Activated CD4-positive, alpha-beta memory T cell treated with anti-CD3 and anti-CD28 coated beads, Interleukin-2, amount 10 ng/mL, durations not matched to agents 7 days and 5 days (primary cell): ENCODE measurements around the gene LRRC56. TPM values are rescaled to one million over a fixed set of nuclear protein-coding genes. Genes with fewer than 3 reads are reported as not detected.
"Not testable (repeated sequence)": the region's sequence is repeated elsewhere in the genome, so short reads cannot be mapped to it uniquely, and the experiment has no call there.

Experiments used
- CTCF ChIA-PET: fragments of 350-600 bp; sonication (Branson Sonifier 250); formaldehyde crosslinking; loops from one replicate; lab custom pipeline; 2021; ENCODE audit warnings: antibody characterized with exemption, inconsistent platforms; lab: Charles Lee
- POLR2A ChIA-PET: fragments of 350-600 bp; sonication (Branson Sonifier 250); formaldehyde crosslinking; loops from one replicate; lab custom pipeline; 2021; ENCODE audit warnings: antibody characterized with exemption; lab: Charles Lee
- DNase-seq: peaks from one replicate; pipeline ENCODE4 v3.0.0-alpha.2; 2020
- H3K27ac Mint-ChIP-seq: one replicate; pipeline ENCODE4 v1.8.0; 2021; ENCODE audit warnings: mild to moderate bottlenecking, mixed read lengths
- H3K27me3 Mint-ChIP-seq: one replicate; pipeline ENCODE4 v1.8.0; 2021; ENCODE audit warnings: mixed read lengths
- H3K36me3 Mint-ChIP-seq: one replicate; pipeline ENCODE4 v1.8.0; 2021; ENCODE audit warnings: low read depth, mixed read lengths
- H3K4me1 Mint-ChIP-seq: one replicate; pipeline ENCODE4 v1.8.0; 2021; ENCODE audit warnings: mixed read lengths
- H3K4me3 Mint-ChIP-seq: one replicate; pipeline ENCODE4 v1.8.0; 2021; ENCODE audit warnings: mild to moderate bottlenecking, mixed read lengths
- H3K9me3 Mint-ChIP-seq: one replicate; pipeline ENCODE4 v1.8.0; 2021; ENCODE audit warnings: mixed read lengths
- total RNA-seq, 2 experiments: library from RNA; stranded (reverse); gene quantifications; one replicate each; pipeline ENCODE4 v1.2.3, GENCODE V29; 2021

Gene LRRC56
- total RNA-seq, 2 experiments from 2014 or later, result 2.2 to 2.5 TPM

DNA sequence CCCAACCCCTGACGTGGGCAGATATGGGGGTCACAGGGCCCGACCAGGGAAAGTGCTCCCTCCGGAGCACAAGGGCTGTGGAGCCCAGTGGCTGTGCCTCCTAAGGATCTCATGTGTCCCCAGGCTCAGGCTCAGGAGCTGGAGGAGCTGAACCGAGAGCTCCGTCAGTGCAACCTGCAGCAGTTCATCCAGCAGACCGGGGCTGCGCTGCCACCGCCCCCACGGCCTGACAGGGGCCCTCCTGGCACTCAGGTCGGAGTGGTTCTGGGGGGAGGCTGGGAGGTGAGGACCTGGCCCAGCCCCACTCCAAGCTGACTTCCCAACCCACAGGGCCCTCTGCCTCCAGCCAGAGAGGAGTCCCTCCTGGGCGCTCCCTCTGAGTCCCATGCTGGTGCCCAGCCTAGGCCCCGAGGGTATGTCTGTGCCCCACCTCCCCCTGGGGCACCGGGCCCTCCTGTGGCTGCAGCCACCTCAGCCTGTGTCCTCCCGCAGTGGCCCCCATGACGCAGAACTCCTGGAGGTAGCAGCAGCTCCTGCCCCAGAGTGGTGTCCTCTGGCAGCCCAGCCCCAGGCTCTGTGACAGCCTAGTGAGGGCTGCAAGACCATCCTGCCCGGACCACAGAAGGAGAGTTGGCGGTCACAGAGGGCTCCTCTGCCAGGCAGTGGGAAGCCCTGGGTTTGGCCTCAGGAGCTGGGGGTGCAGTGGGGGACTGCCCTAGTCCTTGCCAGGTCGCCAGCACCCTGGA lies 25.9 kb downstream of the LRRC56 start:
- peaks cover 3% of the 10 kb centered on the region for H3K27me3 Mint-ChIP-seq
- no peak overlapping the region for H3K27ac Mint-ChIP-seq
- H3K36me3 Mint-ChIP-seq, result peaks cover 13% of the 10 kb centered on the region
- peaks cover 23% of the 10 kb centered on the region for H3K4me1 Mint-ChIP-seq
- POLR2A ChIA-PET, result interaction anchor here (1.2 kb wide), 1 partner anchor 9 kb away, joined by 3 read pairs; no protein-coding TSS in a partner anchor
- no peak for DNase-seq
- H3K9me3 Mint-ChIP-seq, result no peaks in the 10 kb centered on the region
- no peak overlapping the region for H3K4me3 Mint-ChIP-seq
- CTCF ChIA-PET, result interaction anchor here (3.1 kb wide), 1 partner anchor 8 kb away, joined by 17 read pairs; no protein-coding TSS in a partner anchor

- H3K27me3 Mint-ChIP-seq, result peaks cover 3% of the 10 kb centered on the region
- H3K4me1 Mint-ChIP-seq, result peaks cover 23% of the 10 kb centered on the region
- H3K4me3 Mint-ChIP-seq, result no peak overlapping the region
- peaks cover 13% of the 10 kb centered on the region for H3K36me3 Mint-ChIP-seq
- ChIA-PET CTCF (interaction anchor here (3.1 kb wide), 1 partner anchor 9 kb away, joined by 17 read pairs; no protein-coding TSS in a partner anchor), POLR2A (interaction anchor here (0.8 to 1.2 kb wide), 2 partner anchors 9 to 12 kb away, joined by 3 read pairs; partner anchors contain the start of gene PHRF1)
- no peak overlapping the region for H3K27ac Mint-ChIP-seq
- no peak for DNase-seq
- no peaks in the 10 kb centered on the region for H3K9me3 Mint-ChIP-seq
Observed at GRCh38 chr11:563812-564578, 26.7 kb downstream of the LRRC56 start.

DNA sequence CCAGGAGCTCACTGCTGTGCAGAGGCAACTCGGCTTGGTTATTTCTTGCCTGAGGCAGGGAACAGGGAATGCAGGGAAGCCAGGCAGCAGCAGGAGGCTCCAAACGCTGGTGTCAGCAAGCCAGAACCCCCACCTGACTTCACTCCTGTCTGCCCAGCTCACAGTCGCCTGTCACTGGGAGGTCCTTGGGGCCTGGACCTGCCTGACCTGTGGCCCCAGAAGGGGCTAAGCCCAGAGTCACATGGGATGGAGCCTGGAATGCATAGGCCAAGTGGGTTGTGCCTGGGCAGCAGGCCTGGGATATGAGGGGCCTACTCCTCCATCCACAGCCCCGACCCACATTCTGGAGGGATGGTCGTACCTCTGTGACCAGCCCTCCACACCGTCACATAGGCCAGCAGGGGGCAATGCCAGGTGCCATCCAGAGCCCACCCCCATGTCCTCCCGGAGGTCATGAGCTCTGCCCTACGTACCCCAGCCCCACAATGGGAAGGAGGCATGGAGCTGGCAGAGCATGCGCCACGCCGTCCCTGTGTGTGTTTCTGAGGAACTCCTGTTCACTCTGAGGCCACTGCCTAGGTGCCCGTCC lies 28.7 kb downstream of the LRRC56 start:
- H3K4me3 Mint-ChIP-seq, result peak overlapping the region; percentile 81
- POLR2A ChIA-PET, result interaction anchor here (1.6 to 1.8 kb wide), 2 partner anchors 11 to 22 kb away, joined by 4 to 12 read pairs; partner anchors contain the start of gene PHRF1

DNA sequence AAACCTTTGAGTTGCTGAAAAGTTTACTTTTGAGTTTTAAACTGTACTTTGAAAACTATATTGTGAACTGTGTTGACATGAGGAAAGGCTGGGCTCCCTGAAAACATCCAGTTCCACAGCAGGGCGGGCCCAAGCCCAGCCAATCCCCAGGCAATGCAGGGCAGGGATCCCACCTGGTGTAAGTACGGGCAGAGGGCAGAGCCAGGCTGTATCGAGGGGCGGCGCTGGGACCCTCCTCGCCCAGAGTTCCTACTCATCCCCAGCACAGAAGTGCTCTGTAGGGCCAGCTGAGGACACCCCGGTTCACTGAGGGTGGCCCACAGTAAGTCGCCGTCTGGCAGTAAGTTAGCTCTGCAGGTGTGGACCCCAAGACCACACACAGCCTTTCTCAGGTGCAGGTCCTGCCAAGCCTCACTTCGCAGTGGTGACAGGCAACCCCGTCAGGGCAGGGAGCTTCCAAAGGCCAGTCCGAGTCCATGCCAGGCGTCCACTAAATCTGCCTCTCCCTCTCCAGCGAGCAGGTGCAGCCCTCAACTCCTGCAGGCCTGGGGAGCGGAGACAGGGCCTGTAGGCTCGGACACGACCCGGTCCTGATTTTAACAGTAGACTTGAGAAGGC lies 29.8 kb downstream of the LRRC56 start:
- Mint-ChIP-seq H3K27me3 (no peaks in the 10 kb centered on the region), H3K4me1 (peaks cover 15% of the 10 kb centered on the region), H3K9me3 (no peaks in the 10 kb centered on the region), H3K4me3 (peak overlapping the region; percentile 81), H3K27ac (no peak overlapping the region), H3K36me3 (peaks cover 13% of the 10 kb centered on the region)
- POLR2A ChIA-PET, result interaction anchor here (1.8 to 3.3 kb wide), 4 partner anchors 10 to 49 kb away, joined by 4 to 25 read pairs (median 13); partner anchors contain the start of genes IRF7 and PHRF1
- DNase-seq, result no peak
- CTCF ChIA-PET, result no interaction called here

More for the DNA sequence above, 28.7 kb downstream of the LRRC56 start:
- peaks cover 21% of the 10 kb centered on the region for H3K4me1 Mint-ChIP-seq
- H3K27me3 Mint-ChIP-seq, result no peaks in the 10 kb centered on the region
- CTCF ChIA-PET, result interaction anchor here (3.1 kb wide), 1 partner anchor 11 kb away, joined by 17 read pairs; no protein-coding TSS in a partner anchor
- peaks cover 13% of the 10 kb centered on the region for H3K36me3 Mint-ChIP-seq
- no peak for DNase-seq
- H3K27ac Mint-ChIP-seq, result no peak overlapping the region
- no peaks in the 10 kb centered on the region for H3K9me3 Mint-ChIP-seq

GRCh38 chr11:567629-568292 lies 30.4 kb downstream of the LRRC56 start:
- Mint-ChIP-seq H3K27me3 (no peaks in the 10 kb centered on the region), H3K4me1 (peaks cover 15% of the 10 kb centered on the region), H3K4me3 (peak overlapping the region; percentile 81), H3K9me3 (no peaks in the 10 kb centered on the region), H3K27ac (no peak overlapping the region), H3K36me3 (peaks cover 13% of the 10 kb centered on the region)
- no peak for DNase-seq
- CTCF ChIA-PET, result interaction anchor here (0.8 to 1.2 kb wide), 2 partner anchors 10 to 158 kb away, joined by 3 to 4 read pairs; no protein-coding TSS in a partner anchor
- POLR2A ChIA-PET, result interaction anchor here (0.6 to 3.3 kb wide), 9 partner anchors 8 to 275 kb away, joined by 3 to 25 read pairs (median 7); partner anchors contain the start of genes IRF7, LRRC56, PHRF1 and TSPAN4

DNA sequence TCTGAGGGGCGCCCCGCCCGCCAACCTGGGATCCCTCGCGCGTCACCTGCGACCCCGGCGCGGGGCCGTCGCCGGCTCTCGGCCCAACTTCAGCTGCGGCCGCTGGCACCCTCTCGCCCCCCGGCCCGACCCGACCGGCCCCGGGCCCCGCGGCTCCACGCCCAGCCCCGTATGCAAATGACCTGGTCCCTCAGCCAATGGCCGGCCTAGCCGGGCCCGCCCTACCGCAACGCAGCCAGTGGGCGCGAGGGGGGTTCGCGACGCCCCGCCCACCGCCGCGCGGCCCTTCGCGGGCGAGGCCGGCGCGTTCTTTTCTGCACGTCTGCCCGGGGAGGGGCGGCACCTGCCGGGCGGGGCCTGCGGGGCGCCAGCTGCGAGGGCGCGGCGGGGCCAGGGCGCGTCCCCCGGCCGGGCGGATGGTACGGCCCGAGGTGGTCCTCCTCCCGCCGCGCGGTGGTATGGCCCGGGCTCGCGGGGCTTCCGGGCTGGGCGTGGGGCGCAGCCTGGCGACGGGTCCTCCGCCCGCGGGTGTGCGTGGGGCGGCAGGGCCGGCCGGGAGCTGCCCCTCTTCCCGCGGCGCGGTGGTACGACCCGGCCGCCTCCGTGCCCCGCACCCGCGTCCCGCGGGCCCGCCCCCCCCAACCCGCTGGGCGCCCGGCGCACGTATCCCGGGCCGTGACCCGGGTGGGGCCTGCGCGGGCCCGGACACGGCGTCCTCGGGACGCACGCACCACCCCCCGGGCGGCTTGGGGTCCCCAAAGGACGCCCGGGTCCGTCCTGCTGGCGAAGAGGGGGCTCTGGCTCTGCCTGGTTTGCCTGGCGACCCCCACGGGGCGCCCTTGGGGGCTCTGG lies 31.2 kb downstream of the LRRC56 start:
- H3K27me3 Mint-ChIP-seq, result no peaks in the 10 kb centered on the region
- peak overlapping the region; percentile 62 for H3K27ac Mint-ChIP-seq
- H3K9me3 Mint-ChIP-seq, result no peaks in the 10 kb centered on the region
- peak overlapping the region; percentile 77 for H3K4me3 Mint-ChIP-seq
- H3K4me1 Mint-ChIP-seq, result peaks cover 15% of the 10 kb centered on the region
- POLR2A ChIA-PET, result interaction anchor here (0.6 to 3.3 kb wide), 10 partner anchors 9 to 274 kb away, joined by 3 to 25 read pairs (median 5); partner anchors contain the start of genes IRF7, LRRC56, PHRF1 and SIGIRR
- CTCF ChIA-PET, result interaction anchor here (0.6 to 1.6 kb wide), 5 partner anchors 9 to 157 kb away, joined by 3 to 4 read pairs (median 3); no protein-coding TSS in a partner anchor
- peaks cover 11% of the 10 kb centered on the region for H3K36me3 Mint-ChIP-seq
- peak; percentile 96 for DNase-seq

GRCh38 chr11:569158-569885 lies 32.0 kb downstream of the LRRC56 start:
- H3K27me3 Mint-ChIP-seq, result peaks cover 4% of the 10 kb centered on the region
- H3K9me3 Mint-ChIP-seq, result no peaks in the 10 kb centered on the region
- peaks cover 6% of the 10 kb centered on the region for H3K36me3 Mint-ChIP-seq
- peak overlapping the region; percentile 77 for H3K4me3 Mint-ChIP-seq
- ChIA-PET CTCF (interaction anchor here (0.8 to 1.6 kb wide), 3 partner anchors 10 to 15 kb away, joined by 3 to 4 read pairs (median 3); no protein-coding TSS in a partner anchor), POLR2A (interaction anchor here (0.8 to 3.3 kb wide), 9 partner anchors 8 to 274 kb away, joined by 3 to 25 read pairs (median 7); partner anchors contain the start of genes IRF7, LRRC56, PHRF1 and SIGIRR)
- no peak for DNase-seq
- H3K4me1 Mint-ChIP-seq, result peaks cover 17% of the 10 kb centered on the region
- peak overlapping the region; percentile 62 for H3K27ac Mint-ChIP-seq

DNA sequence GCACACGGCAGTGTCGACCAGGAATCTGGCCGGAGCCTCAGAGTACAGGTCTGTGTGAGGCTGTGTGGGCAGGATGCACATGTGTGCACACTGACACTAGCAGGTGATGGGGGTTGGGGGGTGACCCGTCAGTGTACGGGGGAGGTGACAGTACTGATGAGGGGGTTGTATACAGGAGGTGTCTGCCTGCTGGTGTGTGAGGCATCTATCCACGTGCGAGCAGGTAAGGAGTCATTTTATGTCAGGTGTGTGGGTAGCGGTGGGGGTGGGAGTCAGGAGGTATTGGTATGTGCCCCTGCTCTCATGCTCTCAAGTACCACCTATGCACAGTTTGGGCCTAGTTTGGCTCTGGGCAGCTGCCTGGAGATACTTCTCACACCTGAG lies 34.5 kb downstream of the LRRC56 start:
- peaks cover 25% of the 10 kb centered on the region for H3K4me1 Mint-ChIP-seq
- peaks cover 3% of the 10 kb centered on the region for H3K36me3 Mint-ChIP-seq
- H3K27ac Mint-ChIP-seq, result no peak overlapping the region
- POLR2A ChIA-PET, result no interaction called here
- H3K4me3 Mint-ChIP-seq, result no peak overlapping the region
- DNase-seq, result no peak
- no peaks in the 10 kb centered on the region for H3K9me3 Mint-ChIP-seq
- H3K27me3 Mint-ChIP-seq, result peaks cover 13% of the 10 kb centered on the region
- CTCF ChIA-PET, result no interaction called here

DNA sequence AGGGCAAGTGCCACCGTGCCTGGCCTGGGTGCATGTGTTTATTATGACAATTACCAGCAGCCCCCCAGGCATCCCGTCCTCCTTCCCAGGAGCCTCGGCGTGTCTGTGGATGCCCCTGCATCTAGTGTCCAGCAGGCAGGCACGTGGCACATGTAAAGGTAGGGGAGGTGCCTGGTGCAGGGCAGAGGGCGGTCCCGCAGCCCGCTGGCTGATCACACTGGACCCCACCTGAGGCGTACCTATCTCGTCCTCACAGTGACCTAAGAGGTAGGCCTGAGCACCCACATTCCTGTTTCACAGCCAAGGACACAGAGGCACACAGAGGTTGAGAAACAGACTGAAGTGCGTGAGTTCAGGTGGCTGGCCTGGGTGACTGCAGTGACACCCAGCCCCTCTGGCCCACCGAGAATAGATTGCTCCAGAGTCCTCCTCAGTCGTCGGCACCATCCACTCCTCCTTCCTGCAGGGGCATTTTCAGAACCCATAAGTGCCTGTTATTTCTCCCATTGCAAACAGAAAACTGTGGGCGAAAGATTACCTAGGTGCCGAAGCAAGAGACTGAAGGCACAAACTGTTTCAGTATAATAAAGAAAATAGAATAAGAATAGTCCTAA lies 35.9 kb downstream of the LRRC56 start:
- Mint-ChIP-seq H3K36me3 (peaks cover 8% of the 10 kb centered on the region), H3K4me3 (no peak overlapping the region), H3K27me3 (peaks cover 13% of the 10 kb centered on the region), H3K4me1 (peaks cover 28% of the 10 kb centered on the region), H3K9me3 (no peaks in the 10 kb centered on the region), H3K27ac (no peak overlapping the region)
- CTCF ChIA-PET, result no interaction called here
- no peak for DNase-seq
- POLR2A ChIA-PET, result no interaction called here

GRCh38 chr11:574031-574570 lies 36.8 kb downstream of the LRRC56 start:
- Mint-ChIP-seq H3K27ac (peak overlapping the region; percentile 32), H3K4me3 (peak overlapping the region; percentile 82), H3K4me1 (peaks cover 35% of the 10 kb centered on the region), H3K27me3 (peaks cover 13% of the 10 kb centered on the region)
- CTCF ChIA-PET, H3K36me3 Mint-ChIP-seq, DNase-seq, H3K9me3 Mint-ChIP-seq, POLR2A ChIA-PET: not testable (repeated sequence)
